Thyroid gland (tissue), 4 donors: ENCODE data around the gene ZDHHC12. TPM values are rescaled to one million over a fixed set of nuclear protein-coding genes. Genes with fewer than 3 reads are reported as not detected.
"Not testable (repeated sequence)": the region's sequence is repeated elsewhere in the genome, so short reads cannot be mapped to it uniquely, and the experiment has no call there.

ENCODE experiments used
- DNase-seq, 2 donors: peaks; one replicate each; pipeline ENCODE4 v3.0.0-alpha.2; 2019
- H3K27ac ChIP-seq, 3 donors: fragments of 200-600 bp; sonication (generic); 1 replicate in 2 of 3; 2 replicates in 1 of 3; pipeline ENCODE4 v1.5.1; 2016 to 2019; ENCODE audit warnings: mild to moderate bottlenecking in 1 of 3, moderate library complexity in 1 of 3
- H3K27me3 ChIP-seq: fragments of 200-600 bp; sonication (generic); one replicate; pipeline ENCODE4 v1.5.1; 2019
- H3K36me3 ChIP-seq, 2 donors: fragments of 200-600 bp; sonication (generic); one replicate each; pipeline ENCODE4 v1.5.1; 2016 to 2019
- H3K4me1 ChIP-seq, 2 donors: fragments of 200-600 bp; sonication (generic); one replicate each; pipeline ENCODE4 v1.5.1; 2017 to 2019
- H3K4me3 ChIP-seq, 3 donors: fragments of 200-600 bp; sonication (generic); replicated peaks in 1 of 3; 1 replicate in 2 of 3; 2 replicates in 1 of 3; pipeline ENCODE4 v1.5.1; 2016; ENCODE audit warnings: mild to moderate bottlenecking in 1 of 3
- H3K9me3 ChIP-seq: fragments of 200-600 bp; sonication (generic); one replicate; pipeline ENCODE4 v1.5.1; 2017
- POLR2A ChIP-seq, 2 donors: fragments of 450-650 bp; IDR thresholded peaks; one replicate each; pipeline ENCODE4 v1.6.1; 2017; ENCODE audit warnings: antibody characterized with exemption in 2 of 2, mild to moderate bottlenecking in 2 of 2, moderate library complexity in 1 of 2
- WGBS, 2 donors: methylation state at CpG; one replicate each; pipeline ENCODE4 v1.1.5; 2017; 5-methylcytosine and 5-hydroxymethylcytosine counted together
- intact Hi-C: fragments of 100-400 bp; cut with DNase I; formaldehyde crosslinking; loops from one replicate; pipeline ENCODE4 v1.15.1; 2023
- total RNA-seq, 4 donors: library from RNA; depleted of rRNA; stranded (reverse); fragments of >200 nt; gene quantifications; one replicate each; pipeline ENCODE4 v1.2.3, GENCODE V29; 2016
- TF ChIP-seq, protein P1 (sequence below), 6 experiments: fragments of 200-600 bp in 3 of 6; fragments of 450-650 bp in 3 of 6; sonication (generic) in 3 of 6; IDR thresholded peaks; one replicate each; pipeline ENCODE4 v1.5.1; 2016 to 2019; ENCODE audit warnings: antibody characterized with exemption in 6 of 6, mild to moderate bottlenecking in 2 of 6, inconsistent platforms in 1 of 6, moderate library complexity in 1 of 6

The ZDHHC12 gene
- total RNA-seq, 4 donors from 2014 or later, result 21.2 to 45.7 (median 33.7) TPM

DNA sequence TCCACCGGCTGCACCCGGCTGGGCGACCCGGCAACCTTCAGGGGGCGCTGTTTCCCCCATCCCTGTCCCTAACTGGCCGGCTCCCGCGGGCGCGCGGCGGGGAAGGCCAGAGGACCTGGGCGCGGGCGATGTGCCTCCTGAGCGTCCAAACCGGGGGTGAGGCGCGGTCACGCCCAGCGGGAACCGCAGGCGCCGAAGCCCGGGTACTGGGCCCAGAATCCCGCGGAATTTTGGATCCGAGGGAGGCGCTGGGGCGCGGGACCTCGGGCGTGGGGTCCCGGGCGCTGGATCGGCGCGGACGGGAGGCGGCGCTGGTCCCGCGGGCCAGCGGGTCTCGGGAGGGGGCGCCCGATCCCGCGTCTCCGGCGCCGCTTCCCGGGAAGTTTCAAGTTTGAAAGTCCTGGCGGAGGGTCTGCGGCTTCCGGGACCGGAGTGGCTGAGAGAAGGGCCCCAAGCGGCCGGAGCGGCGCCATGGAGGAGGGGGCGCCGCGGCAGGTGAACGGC is 21.4 kb downstream of the ZDHHC12 start, which contains the start of gene PKN3:
Gene PKN3 (plus strand): TSS at position 59 of the 504 bp plus-strand sequence. CDS start 413 bp downstream, at position 472.
- TF ChIP-seq, protein P1, sequence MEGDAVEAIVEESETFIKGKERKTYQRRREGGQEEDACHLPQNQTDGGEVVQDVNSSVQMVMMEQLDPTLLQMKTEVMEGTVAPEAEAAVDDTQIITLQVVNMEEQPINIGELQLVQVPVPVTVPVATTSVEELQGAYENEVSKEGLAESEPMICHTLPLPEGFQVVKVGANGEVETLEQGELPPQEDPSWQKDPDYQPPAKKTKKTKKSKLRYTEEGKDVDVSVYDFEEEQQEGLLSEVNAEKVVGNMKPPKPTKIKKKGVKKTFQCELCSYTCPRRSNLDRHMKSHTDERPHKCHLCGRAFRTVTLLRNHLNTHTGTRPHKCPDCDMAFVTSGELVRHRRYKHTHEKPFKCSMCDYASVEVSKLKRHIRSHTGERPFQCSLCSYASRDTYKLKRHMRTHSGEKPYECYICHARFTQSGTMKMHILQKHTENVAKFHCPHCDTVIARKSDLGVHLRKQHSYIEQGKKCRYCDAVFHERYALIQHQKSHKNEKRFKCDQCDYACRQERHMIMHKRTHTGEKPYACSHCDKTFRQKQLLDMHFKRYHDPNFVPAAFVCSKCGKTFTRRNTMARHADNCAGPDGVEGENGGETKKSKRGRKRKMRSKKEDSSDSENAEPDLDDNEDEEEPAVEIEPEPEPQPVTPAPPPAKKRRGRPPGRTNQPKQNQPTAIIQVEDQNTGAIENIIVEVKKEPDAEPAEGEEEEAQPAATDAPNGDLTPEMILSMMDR (IDR thresholded peaks at IDR 0.05), result peak; percentile 53 to 93 (median 79)
- no peak for TF ChIP-seq POLR2A (IDR thresholded peaks at IDR 0.05)
- Histone ChIP-seq H3K36me3 (no peaks in the 10 kb centered on the region), H3K27ac (peak within 1 kb of the TSS; percentile 51 to 80 (median 78)), H3K9me3 (no peaks in the 10 kb centered on the region), H3K4me1 (peaks cover 0 to 9% of the 10 kb centered on the region in 2 donors), H3K4me3 (peak within 1 kb of the TSS; percentile 75 to 83 (median 79)), H3K27me3 (no peaks in the 10 kb centered on the region)
- 0 to 1% methylated on average over 5 to 23 of the region's 65 CpGs for WGBS, 2 donors
- intact Hi-C loops, result no loop called here
- peak; percentile 83 to 88 for DNase-seq

DNA sequence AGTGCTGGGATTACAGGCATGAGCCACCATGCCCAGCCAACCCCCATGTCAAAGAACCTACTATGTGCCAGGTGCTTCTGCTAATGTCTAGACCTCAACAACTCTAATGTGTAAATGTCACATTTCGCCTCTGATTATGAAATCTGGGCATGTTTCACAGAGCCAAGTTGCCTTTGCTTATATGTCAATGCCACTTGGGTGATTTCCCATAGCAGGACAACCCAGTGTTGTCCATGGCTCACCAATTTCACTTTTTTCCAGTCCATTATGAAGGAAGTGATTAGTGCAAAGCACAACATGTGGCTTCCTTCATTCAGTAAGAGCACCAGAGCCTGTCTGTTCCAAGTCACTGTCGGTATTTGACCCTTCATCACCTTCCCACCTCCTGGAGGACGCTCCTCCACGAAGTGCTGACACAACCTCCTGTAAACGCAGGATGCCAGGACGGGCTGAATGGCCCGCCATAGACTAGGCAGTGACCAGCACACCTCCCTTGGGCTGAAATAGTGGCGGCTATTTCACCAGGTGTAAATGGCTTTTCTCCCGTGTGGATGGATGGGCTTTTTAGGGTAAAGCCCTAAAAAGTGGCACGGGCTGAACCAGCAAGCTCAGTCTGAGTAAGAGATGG is 22.6 kb downstream of the ZDHHC12 start:
- Histone ChIP-seq H3K27ac (no peak overlapping the region), H3K4me3 (no peak overlapping the region), H3K36me3 (peaks cover 0 to 2% of the 10 kb centered on the region in 2 donors), H3K4me1 (peaks cover 0 to 9% of the 10 kb centered on the region in 2 donors), H3K27me3 (no peaks in the 10 kb centered on the region), H3K9me3 (no peaks in the 10 kb centered on the region)
- TF ChIP-seq, protein P1 (IDR thresholded peaks at IDR 0.05), result no peak
- TF ChIP-seq POLR2A (IDR thresholded peaks at IDR 0.05), result no peak
- DNase-seq, result no peak
- 75 to 78% methylated on average over 10 of the region's 10 CpGs for WGBS, 2 donors
- intact Hi-C loops, result no loop called here

DNA sequence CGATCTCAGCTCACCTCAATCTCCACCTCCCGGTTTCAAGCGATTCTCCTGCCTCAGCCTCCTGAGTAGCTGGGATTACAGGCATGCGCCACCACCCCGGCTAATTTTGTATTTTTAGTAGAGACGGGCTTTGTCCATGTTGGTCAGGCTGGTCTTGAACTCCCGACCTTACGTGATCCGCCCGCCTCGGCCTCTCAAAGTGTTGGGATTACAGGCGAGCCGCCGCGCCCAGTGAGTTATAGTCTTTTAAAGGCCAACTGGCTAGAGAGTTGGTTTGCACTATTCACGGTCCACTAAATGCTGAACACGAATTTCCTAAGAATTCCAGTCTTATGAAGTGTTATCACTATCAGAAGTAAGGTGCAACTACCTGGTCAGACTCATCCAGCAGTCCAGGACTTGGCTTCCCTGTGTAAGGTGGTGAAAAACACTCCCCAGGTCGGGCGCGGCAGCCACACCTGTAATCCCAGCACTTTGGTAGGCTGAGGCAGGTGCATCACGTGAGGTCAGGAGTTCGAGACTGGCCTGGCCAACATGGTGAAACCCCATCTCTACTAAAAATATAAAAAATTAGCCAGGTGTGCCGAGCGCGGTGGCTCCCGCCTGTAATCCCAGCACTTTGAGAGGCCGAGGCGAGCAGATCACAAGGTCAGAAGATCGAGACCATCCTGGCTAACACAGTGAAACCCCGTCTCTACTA is 24.7 kb downstream of the ZDHHC12 start:
- WGBS, 2 donors, result 92 to 95% methylated on average over 30 of the region's 30 CpGs
- intact Hi-C loops, result not testable (repeated sequence)

DNA sequence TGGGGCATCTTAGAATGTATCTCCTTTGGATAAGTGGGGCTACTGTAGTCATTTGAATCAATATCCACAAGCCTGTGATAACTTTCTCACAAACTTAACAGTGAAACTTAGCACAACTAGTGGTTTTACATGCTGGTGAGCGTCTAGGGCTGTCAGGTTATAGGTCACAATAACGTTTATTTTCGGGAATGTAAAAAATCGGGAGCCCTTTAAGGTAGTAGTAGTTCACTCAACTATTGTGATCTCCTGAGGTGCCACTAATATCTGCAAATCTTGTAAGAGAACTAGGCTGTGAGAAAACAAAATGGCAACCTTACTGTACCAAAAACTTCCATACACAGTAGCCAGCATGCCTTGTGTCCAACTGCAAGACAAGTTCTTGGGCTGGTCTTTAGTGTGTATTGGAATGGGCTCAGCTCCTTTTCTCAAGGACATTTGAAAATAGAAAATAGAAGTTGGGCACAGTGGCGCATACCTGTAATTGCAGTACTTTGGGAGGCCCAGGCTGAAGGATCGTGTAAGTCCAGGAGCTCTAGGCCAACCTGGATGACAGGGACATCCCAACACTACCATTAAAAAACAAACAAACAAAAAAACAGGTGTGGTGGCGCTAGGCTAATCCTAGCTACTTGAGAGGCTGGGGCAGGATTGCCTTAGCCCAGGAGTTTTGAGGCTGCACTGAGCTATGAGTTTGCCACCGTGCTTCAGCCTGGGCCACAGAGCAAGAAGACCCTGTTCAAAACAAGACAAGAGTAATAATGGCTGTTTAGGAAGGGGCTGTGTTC is 26.8 kb downstream of the ZDHHC12 start:
- intact Hi-C loops, result no loop called here
- Histone ChIP-seq H3K4me1 (peaks cover 0 to 2% of the 10 kb centered on the region in 2 donors), H3K27me3 (no peaks in the 10 kb centered on the region), H3K27ac (no peak overlapping the region), H3K4me3 (no peak overlapping the region), H3K9me3 (no peaks in the 10 kb centered on the region), H3K36me3 (peaks cover 23 to 38% of the 10 kb centered on the region in 2 donors)
- no peak for DNase-seq
- TF ChIP-seq, protein P1 (IDR thresholded peaks at IDR 0.05), result no peak
- TF ChIP-seq POLR2A (IDR thresholded peaks at IDR 0.05), result no peak
- 78 to 79% methylated on average over 8 of the region's 8 CpGs for WGBS, 2 donors

More for the DNA sequence above, 24.7 kb downstream of the ZDHHC12 start:
- not testable (repeated sequence) for DNase-seq, H3K27ac ChIP-seq, H3K4me1 ChIP-seq, H3K9me3 ChIP-seq, H3K4me3 ChIP-seq, H3K27me3 ChIP-seq
- peaks cover 4 to 17% of the 10 kb centered on the region in 2 donors for H3K36me3 ChIP-seq

DNA sequence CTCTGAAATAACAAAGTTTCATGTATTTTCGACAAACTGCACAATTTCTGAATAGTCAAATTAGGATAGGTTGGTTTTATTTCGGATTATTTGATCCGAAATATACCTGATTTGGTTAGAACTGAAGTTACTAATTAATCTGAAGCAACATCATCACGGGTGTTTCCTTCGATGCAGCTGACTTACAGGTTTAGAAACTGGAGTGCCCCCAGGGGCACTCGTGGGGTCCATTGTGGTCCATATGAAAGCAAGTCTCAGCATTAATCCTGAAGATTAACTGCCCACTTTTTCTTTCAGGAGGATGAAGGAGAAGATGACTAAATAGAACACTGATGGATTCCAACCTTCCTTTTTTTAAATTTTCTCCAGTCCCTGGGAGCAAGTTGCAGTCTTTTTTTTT is 29.6 kb downstream of the ZDHHC12 start:
- H3K36me3 ChIP-seq, result peaks cover 28 to 44% of the 10 kb centered on the region in 2 donors
- H3K4me1 ChIP-seq, result peaks cover 11 to 14% of the 10 kb centered on the region in 2 donors
- intact Hi-C loops, result no loop called here

DNA sequence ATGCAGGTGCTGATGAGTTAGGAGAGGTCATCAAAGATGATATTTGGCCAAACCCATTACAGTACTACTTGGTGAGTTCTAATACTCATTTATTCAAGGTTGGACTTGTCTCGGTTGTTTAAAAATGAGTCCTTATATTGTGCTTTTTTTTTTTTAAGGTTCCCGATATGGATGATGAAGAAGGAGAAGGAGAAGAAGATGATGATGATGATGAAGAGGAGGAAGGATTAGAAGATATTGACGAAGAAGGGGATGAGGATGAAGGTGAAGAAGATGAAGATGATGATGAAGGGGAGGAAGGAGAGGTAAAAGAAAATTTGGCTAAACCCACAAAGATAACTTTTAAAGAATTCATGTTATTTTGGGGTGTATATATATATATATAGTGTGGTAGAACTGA is 30.2 kb downstream of the ZDHHC12 start:
- intact Hi-C loops, result not testable (repeated sequence)

More for the DNA sequence above, 29.6 kb downstream of the ZDHHC12 start:
- Histone ChIP-seq H3K27ac (no peak overlapping the region), H3K4me3 (no peak overlapping the region), H3K9me3 (no peaks in the 10 kb centered on the region), H3K27me3 (no peaks in the 10 kb centered on the region)
- DNase-seq, result no peak
- 85 to 87% methylated on average over 6 of the region's 6 CpGs for WGBS, 2 donors
- TF ChIP-seq, protein P1 (IDR thresholded peaks at IDR 0.05), result no peak
- no peak for TF ChIP-seq POLR2A (IDR thresholded peaks at IDR 0.05)

More for the DNA sequence above, 30.2 kb downstream of the ZDHHC12 start:
- not testable (repeated sequence) for H3K4me3 ChIP-seq, H3K9me3 ChIP-seq, H3K27ac ChIP-seq, H3K27me3 ChIP-seq, DNase-seq
- WGBS, 2 donors, result 86 to 93% methylated on average over 3 of the region's 3 CpGs
- Histone ChIP-seq H3K4me1 (peaks cover 11 to 14% of the 10 kb centered on the region in 2 donors), H3K36me3 (peaks cover 28 to 44% of the 10 kb centered on the region in 2 donors)
